UCSD-AML1 (cell line): ENCODE data around the gene SAP30L.

Experiments
- DNase-seq: peaks from one replicate; lab custom pipeline; 2025; ENCODE audit not compliant: unreplicated experiment; lab: John Stamatoyannopoulos, UW

Gene SAP30L

DNA sequence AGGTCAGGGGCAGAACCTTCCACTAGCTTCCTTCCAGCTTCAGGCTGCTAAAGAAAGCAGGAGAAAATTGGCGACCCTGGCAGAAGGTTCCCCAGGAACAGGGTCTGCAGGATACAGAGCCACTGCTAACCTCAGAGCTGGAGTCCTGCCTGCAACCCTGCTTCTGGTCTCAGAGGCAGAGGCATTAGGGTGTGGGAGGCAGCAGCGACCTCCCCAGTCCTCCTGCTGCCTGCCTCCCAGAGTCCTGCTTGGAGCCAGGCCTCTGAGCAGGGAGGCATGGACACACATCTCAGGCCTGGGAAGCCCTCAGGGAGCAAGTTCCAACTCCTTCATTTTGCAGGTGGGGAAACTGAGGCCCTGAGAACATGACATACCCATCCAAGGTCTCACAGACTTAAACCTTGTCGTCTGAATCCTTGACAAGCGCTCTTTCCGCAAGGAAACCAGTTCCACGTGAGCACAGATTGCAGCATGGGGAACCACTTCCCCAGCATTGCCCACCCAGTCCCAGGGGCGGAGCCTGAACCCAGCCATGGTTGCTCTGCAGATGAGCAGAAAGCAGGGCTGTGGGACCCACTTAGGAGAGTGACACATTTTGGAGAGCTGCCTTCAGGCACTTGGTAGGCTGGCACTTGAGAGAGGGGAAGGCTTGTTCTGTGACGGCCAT is 60.4 kb downstream of the SAP30L start:
- no peak for DNase-seq

DNA sequence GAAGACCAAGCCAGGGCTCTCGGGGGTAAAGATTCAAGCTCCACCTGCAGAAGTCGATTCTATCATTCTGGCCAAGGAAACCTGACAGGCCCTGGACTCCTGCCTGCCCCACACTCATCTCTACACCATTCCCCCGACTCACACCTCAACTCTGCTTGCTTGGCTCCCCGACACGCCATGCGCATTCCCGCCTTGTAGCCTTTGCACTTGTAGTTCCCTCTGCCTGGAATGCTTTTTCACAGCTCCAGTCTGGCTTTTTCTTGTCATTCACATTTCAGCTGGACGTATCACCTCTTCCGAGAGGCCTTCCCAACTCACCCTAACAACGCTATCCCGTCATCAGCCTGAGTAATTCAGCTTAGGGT is 60.9 kb downstream of the SAP30L start:
- no peak for DNase-seq

DNA sequence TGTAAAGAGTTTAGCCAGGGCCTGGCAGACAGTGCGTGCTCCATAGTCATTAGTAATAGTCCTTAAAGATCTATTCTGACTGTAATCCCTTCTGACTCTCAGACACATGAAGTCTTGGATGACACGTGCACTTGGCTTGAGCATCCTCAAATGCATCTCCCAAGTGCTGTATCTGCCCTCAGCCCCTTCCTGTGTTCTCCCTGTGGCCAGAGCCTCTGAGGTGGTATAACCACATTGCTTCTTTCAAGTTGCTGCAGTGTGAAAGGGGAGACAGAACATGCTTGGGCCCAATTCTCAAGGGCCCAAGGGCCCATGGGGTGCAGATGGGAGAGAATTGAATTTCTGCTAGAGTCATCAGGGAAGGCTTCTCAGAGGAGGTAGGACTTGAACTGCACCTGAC is 62.3 kb downstream of the SAP30L start:
- no peak for DNase-seq

DNA sequence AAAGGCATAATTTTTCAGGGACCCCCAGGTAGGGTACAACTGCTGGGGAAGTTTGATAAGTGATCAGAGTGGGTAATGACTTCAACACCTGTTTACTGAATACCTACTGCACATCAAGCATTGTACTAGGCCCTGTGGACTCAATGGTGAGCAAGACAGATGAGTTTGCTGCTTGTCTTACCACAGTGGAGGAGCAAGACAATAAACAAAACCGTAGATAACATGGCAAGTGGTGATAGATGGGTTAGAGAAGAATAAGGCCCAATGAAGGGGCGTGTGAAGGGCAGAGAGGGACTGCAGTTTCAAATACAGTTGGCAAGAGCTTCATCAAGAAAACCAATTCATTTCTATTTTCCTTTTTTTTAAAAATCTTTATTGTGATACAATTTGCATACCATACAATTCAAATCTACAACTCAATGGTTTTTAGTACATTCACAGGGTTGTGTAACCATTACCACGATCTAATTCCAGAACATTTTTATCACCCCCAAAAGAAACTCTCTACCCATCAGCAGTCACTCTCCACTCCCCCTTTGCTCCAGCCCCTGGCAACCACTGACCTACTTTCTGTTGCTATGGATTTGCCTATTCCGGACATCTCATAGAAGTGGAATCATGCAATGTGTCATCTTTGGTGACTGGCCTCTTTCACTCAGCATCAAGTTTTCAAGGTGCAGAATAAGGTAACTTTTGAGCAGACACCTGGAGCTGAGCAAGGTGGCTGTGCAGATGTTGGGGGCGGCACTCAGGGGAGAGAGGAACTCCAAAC is 64.2 kb downstream of the SAP30L start:
- DNase-seq, result no peak
